Neural progenitor cell (in vitro differentiated cells): ENCODE data around the gene HRK. TPM values are rescaled to one million over a fixed set of nuclear protein-coding genes. Genes with fewer than 3 reads are reported as not detected.

Experiments used
- DNase-seq: peaks from one replicate; pipeline ENCODE4 v3.0.0-alpha.2; 2016; ENCODE audit warnings: low spot score
- H2AFZ ChIP-seq: fragments of 200-600 bp; sonication (generic); replicated peaks from 2 replicates; pipeline ENCODE4 v1.6.1; 2016; ENCODE audit warnings: antibody characterized with exemption
- H3F3A ChIP-seq: fragments of 200-600 bp; sonication (generic); 2 replicates; pipeline ENCODE4 v1.6.1; 2016; ENCODE audit warnings: antibody characterized with exemption, low read depth
- H3K27ac ChIP-seq: fragments of 200-600 bp; sonication (generic); 2 replicates; pipeline ENCODE4 v1.5.1; 2016; ENCODE audit warnings: mild to moderate bottlenecking
- H3K27me3 ChIP-seq: fragments of 200-600 bp; sonication (generic); 2 replicates; pipeline ENCODE4 v1.6.1; 2016; ENCODE audit warnings: mild to moderate bottlenecking, moderate library complexity
- H3K36me3 ChIP-seq: fragments of 200-600 bp; sonication (generic); 2 replicates; pipeline ENCODE4 v1.5.1; 2016
- H3K4me1 ChIP-seq: fragments of 200-600 bp; sonication (generic); 2 replicates; pipeline ENCODE4 v1.6.1; 2016; ENCODE audit warnings: mixed run types
- H3K4me2 ChIP-seq: fragments of 200-600 bp; sonication (generic); 2 replicates; pipeline ENCODE4 v1.6.1; 2016
- H3K4me3 ChIP-seq: fragments of 200-600 bp; sonication (generic); 2 replicates; pipeline ENCODE4 v1.5.1; 2016
- H3K79me2 ChIP-seq: fragments of 200-600 bp; sonication (generic); 2 replicates; pipeline ENCODE4 v1.6.1; 2016; ENCODE audit warnings: low read depth
- H3K9ac ChIP-seq: fragments of 200-600 bp; sonication (generic); 2 replicates; pipeline ENCODE4 v1.6.1; 2016
- H3K9me3 ChIP-seq: fragments of 200-600 bp; sonication (generic); 2 replicates; pipeline ENCODE4 v1.5.1; 2016; ENCODE audit warnings: low read depth
- H4K20me1 ChIP-seq: fragments of 200-600 bp; sonication (generic); 2 replicates; pipeline ENCODE4 v1.6.1; 2016; ENCODE audit warnings: low read depth
- H3K27ac Mint-ChIP-seq: 3 replicates; pipeline ENCODE4 v1.8.0; 2021; ENCODE audit warnings: mixed read lengths
- H3K27me3 Mint-ChIP-seq: 2 replicates; pipeline ENCODE4 v1.8.0; 2022; ENCODE audit warnings: low read depth, mild to moderate bottlenecking, inconsistent platforms, moderate library complexity, mixed read lengths; ENCODE audit not compliant: insufficient read depth
- H3K36me3 Mint-ChIP-seq: 3 replicates; pipeline ENCODE4 v1.8.0; 2021; ENCODE audit warnings: mixed read lengths
- H3K4me1 Mint-ChIP-seq: 3 replicates; pipeline ENCODE4 v1.8.0; 2021; ENCODE audit warnings: mixed read lengths
- H3K4me3 Mint-ChIP-seq: 3 replicates; pipeline ENCODE4 v1.8.0; 2021; ENCODE audit warnings: mild to moderate bottlenecking, moderate library complexity, mixed read lengths
- H3K9me3 Mint-ChIP-seq: 3 replicates; pipeline ENCODE4 v1.8.0; 2020; ENCODE audit warnings: mixed read lengths
- EZH2 ChIP-seq: fragments of 200-600 bp; sonication (generic); IDR thresholded peaks from 2 replicates; pipeline ENCODE4 v1.6.1; 2017; ENCODE audit warnings: antibody characterized with exemption, mild to moderate bottlenecking, moderate library complexity
- EZH2phosphoT487 ChIP-seq: fragments of 200-600 bp; sonication (generic); IDR thresholded peaks from 2 replicates; pipeline ENCODE4 v1.6.1; 2017; ENCODE audit warnings: antibody characterized with exemption
- total RNA-seq: library from RNA; depleted of rRNA; stranded (reverse); fragments of >200 nt; gene quantifications from 2 replicates; pipeline ENCODE4 v1.2.3, GENCODE V29; 2015; ENCODE audit warnings: low replicate concordance
- TF ChIP-seq, protein P1 (sequence below): fragments of 200-600 bp; sonication (generic); IDR thresholded peaks from 2 replicates; pipeline ENCODE4 v1.5.1; 2017; ENCODE audit warnings: antibody characterized with exemption, mild to moderate bottlenecking

Gene HRK
- total RNA-seq, 1 donor from 2014 or later = not detected

DNA sequence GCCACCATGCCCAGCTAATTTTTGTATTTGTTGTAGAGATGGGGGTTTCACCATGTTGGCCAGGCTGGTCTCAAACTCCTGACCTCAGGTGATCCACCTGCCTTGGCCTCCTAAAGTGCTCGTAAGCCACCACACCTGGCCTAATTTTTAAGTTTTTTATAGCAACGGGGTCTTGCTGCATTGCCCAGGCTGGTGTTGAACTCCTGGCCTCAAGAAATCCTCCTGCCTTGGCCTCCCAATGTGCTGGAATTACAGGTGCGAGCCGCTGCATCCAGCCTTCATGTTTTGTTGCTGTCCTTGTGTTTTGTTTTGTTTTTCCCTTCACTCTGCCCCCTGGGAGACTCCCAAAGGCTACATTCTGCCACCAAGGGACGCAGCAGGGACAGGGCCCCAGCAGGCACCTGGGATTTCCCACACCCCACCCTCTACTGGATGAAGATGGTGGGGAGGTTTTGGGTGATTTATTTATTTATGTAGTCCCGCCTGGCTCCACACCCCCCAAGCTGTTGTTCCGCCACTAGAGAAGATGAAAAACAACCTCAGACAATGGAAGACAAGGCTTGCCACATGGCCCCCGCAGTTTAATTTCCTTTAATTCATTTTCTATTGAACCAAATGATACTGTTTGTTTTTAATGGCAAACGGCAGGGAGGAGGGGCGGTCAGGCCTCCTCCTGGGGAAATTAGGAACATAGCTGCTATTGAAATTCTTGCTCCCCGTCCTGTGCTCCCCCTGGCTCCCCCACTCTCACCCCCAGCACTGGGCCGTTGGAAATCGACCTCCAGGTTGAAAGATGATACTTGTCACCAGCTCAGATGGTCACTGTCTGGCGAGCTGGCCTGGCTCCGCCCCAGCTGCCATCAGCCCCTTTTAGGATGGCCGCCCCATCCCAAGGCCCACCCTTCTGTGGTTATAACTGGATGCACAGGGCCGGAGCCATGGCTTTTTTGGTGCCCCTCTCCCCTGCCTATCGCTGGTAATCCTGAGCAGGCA lies 72.8 kb downstream of the HRK start:
- Mint-ChIP-seq H3K4me1 (no peaks in the 10 kb centered on the region), H3K4me3 (no peak overlapping the region), H3K27me3 (peaks cover 2% of the 10 kb centered on the region), H3K9me3 (no peaks in the 10 kb centered on the region), H3K36me3 (peaks cover 3% of the 10 kb centered on the region), H3K27ac (no peak overlapping the region)
- TF ChIP-seq EZH2phosphoT487 = no peak
- TF ChIP-seq, protein P1, sequence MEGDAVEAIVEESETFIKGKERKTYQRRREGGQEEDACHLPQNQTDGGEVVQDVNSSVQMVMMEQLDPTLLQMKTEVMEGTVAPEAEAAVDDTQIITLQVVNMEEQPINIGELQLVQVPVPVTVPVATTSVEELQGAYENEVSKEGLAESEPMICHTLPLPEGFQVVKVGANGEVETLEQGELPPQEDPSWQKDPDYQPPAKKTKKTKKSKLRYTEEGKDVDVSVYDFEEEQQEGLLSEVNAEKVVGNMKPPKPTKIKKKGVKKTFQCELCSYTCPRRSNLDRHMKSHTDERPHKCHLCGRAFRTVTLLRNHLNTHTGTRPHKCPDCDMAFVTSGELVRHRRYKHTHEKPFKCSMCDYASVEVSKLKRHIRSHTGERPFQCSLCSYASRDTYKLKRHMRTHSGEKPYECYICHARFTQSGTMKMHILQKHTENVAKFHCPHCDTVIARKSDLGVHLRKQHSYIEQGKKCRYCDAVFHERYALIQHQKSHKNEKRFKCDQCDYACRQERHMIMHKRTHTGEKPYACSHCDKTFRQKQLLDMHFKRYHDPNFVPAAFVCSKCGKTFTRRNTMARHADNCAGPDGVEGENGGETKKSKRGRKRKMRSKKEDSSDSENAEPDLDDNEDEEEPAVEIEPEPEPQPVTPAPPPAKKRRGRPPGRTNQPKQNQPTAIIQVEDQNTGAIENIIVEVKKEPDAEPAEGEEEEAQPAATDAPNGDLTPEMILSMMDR = no peak
- Histone ChIP-seq H3F3A (no peaks in the 10 kb centered on the region), H4K20me1 (peaks cover 3% of the 10 kb centered on the region), H3K4me3 (no peak overlapping the region), H3K27me3 (no peaks in the 10 kb centered on the region), H3K79me2 (no peaks in the 10 kb centered on the region), H3K4me2 (no peak overlapping the region), H3K36me3 (no peaks in the 10 kb centered on the region), H3K9ac (no peak overlapping the region), H2AFZ (no peak overlapping the region), H3K9me3 (no peaks in the 10 kb centered on the region), H3K4me1 (no peaks in the 10 kb centered on the region), H3K27ac (no peak overlapping the region)
- no peak for DNase-seq

DNA sequence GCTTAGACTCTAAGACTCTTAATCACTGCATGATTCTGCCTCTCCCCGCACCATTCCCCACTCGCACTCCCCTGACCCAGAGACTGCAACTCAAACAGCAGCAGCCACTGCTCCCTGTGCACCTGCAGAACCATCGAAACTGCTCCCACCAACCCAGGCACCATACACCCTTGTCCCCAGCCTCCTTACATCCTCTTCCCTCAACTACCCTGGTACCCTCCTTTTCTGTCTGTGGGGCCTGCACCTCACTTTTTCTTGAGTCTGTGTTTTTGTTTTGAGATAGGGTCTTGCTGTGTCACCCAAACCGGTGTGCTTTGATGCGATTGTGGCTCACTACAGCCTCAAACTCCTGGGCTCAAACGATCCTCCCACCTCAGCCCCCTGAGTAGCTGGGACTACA lies 73.7 kb downstream of the HRK start:
- H3K9me3 ChIP-seq = no peaks in the 10 kb centered on the region
- no peak overlapping the region for H3K9ac ChIP-seq
- no peak overlapping the region for H3K4me2 ChIP-seq
- no peaks in the 10 kb centered on the region for H3F3A ChIP-seq
- no peaks in the 10 kb centered on the region for H3K79me2 ChIP-seq
- no peak overlapping the region for H3K4me3 Mint-ChIP-seq
- H3K4me1 Mint-ChIP-seq = no peaks in the 10 kb centered on the region
- H3K27me3 ChIP-seq = no peaks in the 10 kb centered on the region
- H3K27ac ChIP-seq = no peak overlapping the region
- no peak overlapping the region for H2AFZ ChIP-seq
- no peaks in the 10 kb centered on the region for H3K36me3 ChIP-seq
- H4K20me1 ChIP-seq = peaks cover 3% of the 10 kb centered on the region
- H3K4me1 ChIP-seq = no peaks in the 10 kb centered on the region
- peak overlapping the region; percentile 22 for H3K27ac Mint-ChIP-seq
- TF ChIP-seq, protein P1 = no peak
- TF ChIP-seq EZH2 (no peak), EZH2phosphoT487 (no peak)
- DNase-seq = no peak
- H3K27me3 Mint-ChIP-seq = peaks cover 2% of the 10 kb centered on the region
- H3K4me3 ChIP-seq = no peak overlapping the region
- peaks cover 2% of the 10 kb centered on the region for H3K36me3 Mint-ChIP-seq
- H3K9me3 Mint-ChIP-seq = no peaks in the 10 kb centered on the region

DNA sequence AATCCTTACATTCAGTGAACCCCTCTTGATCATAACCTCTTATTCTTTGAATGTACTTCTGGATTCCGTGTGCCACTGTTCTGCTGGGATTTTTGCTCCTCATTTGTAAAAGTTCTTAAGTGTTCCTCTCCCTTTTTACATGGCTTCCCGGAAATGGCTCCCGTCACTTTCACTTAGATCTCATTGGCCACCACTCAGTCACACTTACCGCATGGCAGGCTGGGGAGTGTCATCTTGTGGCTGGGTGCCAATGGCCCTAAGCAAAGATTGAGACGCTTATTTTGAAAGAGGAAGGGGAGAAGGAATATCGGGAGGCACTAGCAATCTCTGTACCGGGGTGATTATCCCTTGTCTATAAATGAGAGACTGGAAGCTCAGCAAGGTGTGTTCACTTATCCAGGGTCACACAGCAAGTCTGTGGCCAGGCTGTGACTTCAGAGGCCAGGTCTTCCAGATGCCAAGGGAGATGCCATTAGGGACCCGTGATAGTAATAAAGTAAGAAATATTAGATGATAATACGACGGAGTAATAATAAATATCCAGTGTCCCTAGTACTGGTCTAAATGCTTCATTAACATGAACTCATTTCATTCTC lies 74.3 kb downstream of the HRK start:
- no peak overlapping the region for H3K4me3 Mint-ChIP-seq
- TF ChIP-seq, protein P1 = no peak
- TF ChIP-seq EZH2phosphoT487 (no peak), EZH2 (no peak)
- H3F3A ChIP-seq = no peaks in the 10 kb centered on the region
- H3K9me3 ChIP-seq = no peaks in the 10 kb centered on the region
- H3K36me3 Mint-ChIP-seq = peaks cover 2% of the 10 kb centered on the region
- H2AFZ ChIP-seq = no peak overlapping the region
- peaks cover 2% of the 10 kb centered on the region for H3K27me3 Mint-ChIP-seq
- no peak overlapping the region for H3K27ac ChIP-seq
- no peaks in the 10 kb centered on the region for H3K4me1 Mint-ChIP-seq
- peaks cover 3% of the 10 kb centered on the region for H4K20me1 ChIP-seq
- H3K27me3 ChIP-seq = no peaks in the 10 kb centered on the region
- H3K36me3 ChIP-seq = no peaks in the 10 kb centered on the region
- no peak overlapping the region for H3K9ac ChIP-seq
- H3K4me1 ChIP-seq = no peaks in the 10 kb centered on the region
- no peaks in the 10 kb centered on the region for H3K9me3 Mint-ChIP-seq
- no peak for DNase-seq
- H3K27ac Mint-ChIP-seq = no peak overlapping the region
- no peak overlapping the region for H3K4me3 ChIP-seq
- H3K4me2 ChIP-seq = no peak overlapping the region
- H3K79me2 ChIP-seq = no peaks in the 10 kb centered on the region

Other genes with a start within 250 kb of the HRK start
- gene SPRING1, start 143.4 kb downstream of the HRK start, total RNA-seq = 40.4 and 41.9 TPM in 2 replicates
- gene RNFT2, start 143.1 kb downstream of the HRK start, total RNA-seq = 26.9 and 30.8 TPM in 2 replicates
- 20.7 and 27.2 TPM in 2 replicates for gene FBXW8, start 29.5 kb upstream of the HRK start, total RNA-seq
- 12.4 and 18.0 TPM in 2 replicates for gene TESC, start 218.0 kb upstream of the HRK start, total RNA-seq